Chondrocyte (in vitro differentiated cells): ENCODE measurements around the gene FGF5. TPM values are rescaled to one million over a fixed set of nuclear protein-coding genes. Genes with fewer than 3 reads are reported as not detected.

Experiments
- DNase-seq: peaks from one replicate; pipeline ENCODE4 v3.0.0; 2021; ENCODE audit warnings: mixed read lengths, low spot score
- H3K27ac Mint-ChIP-seq: one replicate; pipeline ENCODE4 v1.8.0; 2021; ENCODE audit warnings: mild to moderate bottlenecking, moderate library complexity, mixed read lengths; ENCODE audit not compliant: unreplicated experiment
- H3K27me3 Mint-ChIP-seq: 2 replicates; pipeline ENCODE4 v1.8.0; 2021; ENCODE audit warnings: low read depth, mixed read lengths
- H3K36me3 Mint-ChIP-seq: 2 replicates; pipeline ENCODE4 v1.8.0; 2021; ENCODE audit warnings: low read depth, mixed read lengths
- H3K4me1 Mint-ChIP-seq: 2 replicates; pipeline ENCODE4 v1.8.0; 2021; ENCODE audit warnings: low read depth, mild to moderate bottlenecking, mixed read lengths
- H3K4me3 Mint-ChIP-seq: one replicate; pipeline ENCODE4 v1.8.0; 2021; ENCODE audit warnings: mild to moderate bottlenecking, moderate library complexity, mixed read lengths; ENCODE audit not compliant: unreplicated experiment
- H3K9me3 Mint-ChIP-seq: 2 replicates; pipeline ENCODE4 v1.8.0; 2021; ENCODE audit warnings: low read depth, mixed read lengths
- CTCF ChIP-seq: fragments of 200-600 bp; sonication (generic); IDR thresholded peaks from 2 replicates; pipeline ENCODE4 v1.5.0; 2021; ENCODE audit warnings: antibody characterized with exemption, mild to moderate bottlenecking, moderate library complexity
- total RNA-seq: library from RNA; stranded (reverse); gene quantifications from 3 replicates; pipeline ENCODE4 v1.2.1, GENCODE V29; 2021

FGF5 gene
- total RNA-seq, 1 donor from 2014 or later = 4.5 TPM

DNA sequence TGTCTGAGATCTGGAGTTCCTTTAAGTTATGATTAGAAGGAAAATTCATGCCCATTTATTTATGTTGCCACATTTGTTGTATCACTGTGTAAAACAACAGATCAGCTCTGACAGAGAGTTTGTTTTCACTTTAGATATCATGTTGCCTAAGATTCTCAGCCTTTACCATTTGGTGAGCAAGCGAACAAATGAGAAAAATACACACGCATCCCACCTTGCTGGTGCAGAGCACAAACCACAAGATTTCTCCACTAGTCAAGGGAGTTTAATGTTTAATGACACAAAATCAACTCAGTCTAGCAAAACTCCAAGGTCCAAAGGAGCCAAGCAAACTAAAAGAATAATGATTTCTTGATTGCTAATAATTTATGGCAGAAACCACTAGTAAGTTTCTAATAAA lies 27.7 kb downstream of the FGF5 start:
- DNase-seq = no peak
- Mint-ChIP-seq H3K27me3 (peaks cover 14% of the 10 kb centered on the region), H3K36me3 (no peaks in the 10 kb centered on the region), H3K4me3 (no peak overlapping the region), H3K27ac (no peak overlapping the region), H3K9me3 (peaks cover 2% of the 10 kb centered on the region), H3K4me1 (no peaks in the 10 kb centered on the region)
- no peak for TF ChIP-seq CTCF

GRCh38 chr4:80295336-80295735 lies 28.9 kb downstream of the FGF5 start:
- peaks cover 14% of the 10 kb centered on the region for H3K27me3 Mint-ChIP-seq
- no peak for DNase-seq
- H3K36me3 Mint-ChIP-seq = no peaks in the 10 kb centered on the region
- peaks cover 2% of the 10 kb centered on the region for H3K9me3 Mint-ChIP-seq
- no peaks in the 10 kb centered on the region for H3K4me1 Mint-ChIP-seq
- no peak for TF ChIP-seq CTCF
- H3K27ac Mint-ChIP-seq = peak overlapping the region; percentile 17
- H3K4me3 Mint-ChIP-seq = no peak overlapping the region

DNA sequence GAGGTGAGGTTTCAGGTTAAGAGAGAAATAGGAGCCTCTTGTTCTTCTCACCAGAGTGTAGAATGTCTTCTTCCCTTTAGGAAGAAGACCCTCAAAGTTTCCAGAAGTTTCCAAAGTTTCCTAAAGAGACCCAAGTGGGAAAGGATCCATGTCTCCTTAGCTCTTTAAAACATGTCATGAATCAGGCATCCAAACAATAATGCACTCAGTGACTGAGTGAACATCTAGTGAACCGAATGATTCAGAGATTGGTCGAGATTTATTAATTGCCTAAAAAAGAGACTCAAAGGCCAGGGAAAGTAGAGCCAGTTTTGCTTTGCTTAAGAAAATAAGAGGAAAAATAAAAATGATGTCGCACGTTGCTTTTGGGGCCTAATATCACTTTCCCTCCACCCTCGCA lies 29.4 kb downstream of the FGF5 start:
- no peaks in the 10 kb centered on the region for H3K36me3 Mint-ChIP-seq
- TF ChIP-seq CTCF = no peak
- peaks cover 14% of the 10 kb centered on the region for H3K27me3 Mint-ChIP-seq
- H3K4me1 Mint-ChIP-seq = no peaks in the 10 kb centered on the region
- H3K4me3 Mint-ChIP-seq = no peak overlapping the region
- H3K9me3 Mint-ChIP-seq = peaks cover 2% of the 10 kb centered on the region
- H3K27ac Mint-ChIP-seq = no peak overlapping the region
- no peak for DNase-seq

- Mint-ChIP-seq H3K36me3 (no peaks in the 10 kb centered on the region), H3K4me3 (no peak overlapping the region), H3K27ac (no peak overlapping the region), H3K9me3 (no peaks in the 10 kb centered on the region), H3K27me3 (peaks cover 10% of the 10 kb centered on the region), H3K4me1 (peaks cover 1% of the 10 kb centered on the region)
- no peak for TF ChIP-seq CTCF
- DNase-seq = no peak
Measured at GRCh38 chr4:80301884-80302283, 35.4 kb downstream of the FGF5 start.

DNA sequence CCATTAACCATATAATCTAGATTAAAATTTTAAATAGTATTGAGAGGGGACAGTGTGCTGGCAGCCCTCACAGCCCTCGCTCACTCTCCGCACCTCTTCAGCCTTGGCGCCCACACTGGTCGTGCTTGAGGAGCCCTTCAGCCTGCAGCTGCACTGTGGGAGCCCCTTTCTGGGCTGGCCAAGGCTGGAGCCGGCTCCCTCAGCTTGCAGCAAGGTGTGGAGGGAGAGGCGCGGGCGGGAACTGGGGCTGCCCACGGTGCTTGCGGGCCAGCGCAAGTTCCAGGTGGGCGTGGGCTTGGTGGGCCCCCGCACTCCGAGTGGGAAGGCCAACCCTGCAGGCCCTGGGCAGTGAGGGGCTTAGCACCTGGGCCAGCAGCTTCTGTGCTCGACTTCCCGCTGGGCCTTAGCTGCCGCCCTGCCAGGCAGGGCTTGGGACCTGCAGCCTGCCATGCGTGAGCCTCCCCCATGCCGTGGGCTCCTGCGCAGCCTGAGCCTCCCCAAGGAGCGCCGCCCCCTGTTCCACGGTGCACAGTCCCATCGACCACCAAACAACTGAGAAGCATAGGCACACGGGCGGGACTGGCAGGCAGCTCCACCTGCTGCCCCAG lies 36.3 kb downstream of the FGF5 start:
- H3K4me3 Mint-ChIP-seq = no peak overlapping the region
- no peak overlapping the region for H3K27ac Mint-ChIP-seq
- no peaks in the 10 kb centered on the region for H3K36me3 Mint-ChIP-seq
- peaks cover 7% of the 10 kb centered on the region for H3K27me3 Mint-ChIP-seq
- DNase-seq = no peak
- H3K4me1 Mint-ChIP-seq = peaks cover 7% of the 10 kb centered on the region
- no peak for TF ChIP-seq CTCF
- H3K9me3 Mint-ChIP-seq = no peaks in the 10 kb centered on the region
